ENCODE results near the gene DAP3. TPM values are rescaled to one million over a fixed set of nuclear protein-coding genes. Genes with fewer than 3 reads are reported as not detected.
"Not testable (repeated sequence)": the region's sequence is repeated elsewhere in the genome, so short reads cannot be mapped to it uniquely, and the experiment has no call there.

Gene DAP3
- total and polyA plus RNA-seq, 2 donors (not counting 1 experiment from before 2014, with no cell fraction given) = 84.7 to 107 TPM

- Histone ChIP-seq H4K20me1 (ENCODE audit: control insufficient read depth, insufficient read depth, low read length, poor library complexity, severe bottlenecking) (no peaks in the 10 kb centered on the region), H3K36me3 (replicated peaks in 1 of 2; ENCODE audit: control extremely low read depth in 1 of 2, control insufficient read depth in 1 of 2, extremely low read depth in 1 of 2, insufficient read depth in 2 of 2, low read length in 1 of 2) (peaks cover 13 to 64% of the 10 kb centered on the region in 2 experiments), H3K27ac (ENCODE audit: low read length in 2 of 2) (peak overlapping the region in 1 of 2 donors; percentile 34), H3K79me2 (ENCODE audit: control insufficient read depth, insufficient read depth, low read length) (no peaks in the 10 kb centered on the region), H3K27me3 (replicated peaks in 1 of 4; ENCODE audit: control extremely low read depth in 1 of 4, control insufficient read depth in 3 of 4, insufficient read depth in 4 of 4, low read length in 3 of 4) (no peaks in the 10 kb centered on the region), H2AFZ (ENCODE audit: insufficient read depth, low read depth, low read length, poor library complexity, severe bottlenecking) (no peak overlapping the region), H3K4me1 (ENCODE audit: control insufficient read depth in 2 of 2, insufficient read depth in 2 of 2, low read length in 2 of 2) (peaks cover 0 to 12% of the 10 kb centered on the region in 2 donors), H3K4me2 (replicated peaks; ENCODE audit: low read depth, low read length, poor library complexity, severe bottlenecking) (peak overlapping the region; percentile 3), H3K4me3 (ENCODE audit: control extremely low read depth in 1 of 5, extremely low read depth in 1 of 5, insufficient read depth in 1 of 5, low read depth in 2 of 5, low read length in 4 of 5) (no peak overlapping the region), H3K9ac (ENCODE audit: low read length) (no peak overlapping the region), H3K9me3 (ENCODE audit: control extremely low read depth in 1 of 3, control insufficient read depth in 2 of 3, insufficient read depth in 1 of 3, low read length in 2 of 3) (no peaks in the 10 kb centered on the region)
- DNase-seq = no peak
- ChIA-PET CTCF (interaction anchor here (0.7 kb wide), 1 partner anchor 208 kb away, joined by 3 read pairs; no protein-coding TSS in a partner anchor), POLR2A (no interaction called here)
- H3K9me3 Mint-ChIP-seq (ENCODE audit: insufficient read depth) = no peaks in the 10 kb centered on the region
- H3K4me3 Mint-ChIP-seq = peak overlapping the region; percentile 33
- 86% methylated on average over 10 of the region's 11 CpGs for WGBS (ENCODE audit: insufficient coverage)
- H3K4me1 Mint-ChIP-seq = peaks cover 11% of the 10 kb centered on the region
- no peak for ATAC-seq (ENCODE audit: low read depth)
- no peaks in the 10 kb centered on the region for H3K27me3 Mint-ChIP-seq
- TF ChIP-seq CTCF (IDR thresholded peaks at IDR 0.05) (no peak), EZH2 (IDR thresholded peaks at IDR 0.05; ENCODE audit: borderline replicate concordance, insufficient read depth, low read depth, low read length, poor library complexity, severe bottlenecking) (no peak)
- peak overlapping the region; percentile 62 for H3K27ac Mint-ChIP-seq
- intact Hi-C loops (cut with micrococcal nuclease) = no loop called here
Measured at GRCh38 chr1:155761736-155762405, 73.0 kb downstream of the DAP3 start.

GRCh38 chr1:155763090-155763815, 74.4 kb downstream of the DAP3 start:
- Mint-ChIP-seq H3K27ac (peak overlapping the region; percentile 73), H3K4me1 (peaks cover 11% of the 10 kb centered on the region)
- H3K27ac ChIP-seq (ENCODE audit: low read length in 2 of 2); H3K79me2 ChIP-seq (ENCODE audit: control insufficient read depth, insufficient read depth, low read length); intact Hi-C loops (cut with micrococcal nuclease); H3K9me3 ChIP-seq (ENCODE audit: control extremely low read depth in 1 of 3, control insufficient read depth in 2 of 3, insufficient read depth in 1 of 3, low read length in 2 of 3); DNase-seq; ATAC-seq (ENCODE audit: low read depth); H3K4me2 ChIP-seq (replicated peaks; ENCODE audit: low read depth, low read length, poor library complexity, severe bottlenecking); H4K20me1 ChIP-seq (ENCODE audit: control insufficient read depth, insufficient read depth, low read length, poor library complexity, severe bottlenecking); H3K4me3 ChIP-seq (ENCODE audit: control extremely low read depth in 1 of 5, extremely low read depth in 1 of 5, insufficient read depth in 1 of 5, low read depth in 2 of 5, low read length in 4 of 5); H3K9me3 Mint-ChIP-seq (ENCODE audit: insufficient read depth); POLR2A ChIA-PET; H3K4me3 Mint-ChIP-seq; H3K27me3 Mint-ChIP-seq; H2AFZ ChIP-seq (ENCODE audit: insufficient read depth, low read depth, low read length, poor library complexity, severe bottlenecking); H3K27me3 ChIP-seq (replicated peaks in 1 of 4; ENCODE audit: control extremely low read depth in 1 of 4, control insufficient read depth in 3 of 4, insufficient read depth in 4 of 4, low read length in 3 of 4); H3K9ac ChIP-seq (ENCODE audit: low read length): not testable (repeated sequence)
- CTCF ChIA-PET = interaction anchor here (0.6 kb wide), 1 partner anchor 51 kb away, joined by 4 read pairs; no protein-coding TSS in a partner anchor
- H3K36me3 ChIP-seq (replicated peaks in 1 of 2; ENCODE audit: control extremely low read depth in 1 of 2, control insufficient read depth in 1 of 2, extremely low read depth in 1 of 2, insufficient read depth in 2 of 2, low read length in 1 of 2) = peaks cover 11 to 63% of the 10 kb centered on the region in 2 experiments
- peaks cover 0 to 12% of the 10 kb centered on the region in 2 donors for H3K4me1 ChIP-seq (ENCODE audit: control insufficient read depth in 2 of 2, insufficient read depth in 2 of 2, low read length in 2 of 2)
- WGBS (ENCODE audit: insufficient coverage) = 94% methylated on average over 4 of the region's 6 CpGs

- CTCF ChIA-PET = interaction anchor here (0.6 kb wide), 1 partner anchor 860 kb away, joined by 3 read pairs; no protein-coding TSS in a partner anchor
- H3K27ac Mint-ChIP-seq = not testable (repeated sequence)
Measured at GRCh38 chr1:155763989-155764388, 75.1 kb downstream of the DAP3 start.

More at GRCh38 chr1:155763989-155764388, 75.1 kb downstream of the DAP3 start:
- H3K9me3 Mint-ChIP-seq (ENCODE audit: insufficient read depth); intact Hi-C loops (cut with micrococcal nuclease); H3K27me3 Mint-ChIP-seq; H3K4me3 ChIP-seq (ENCODE audit: control extremely low read depth in 1 of 5, extremely low read depth in 1 of 5, insufficient read depth in 1 of 5, low read depth in 2 of 5, low read length in 4 of 5); H3K4me2 ChIP-seq (replicated peaks; ENCODE audit: low read depth, low read length, poor library complexity, severe bottlenecking); H3K27ac ChIP-seq (ENCODE audit: low read length in 2 of 2); POLR2A ChIA-PET; DNase-seq; H3K79me2 ChIP-seq (ENCODE audit: control insufficient read depth, insufficient read depth, low read length); H3K27me3 ChIP-seq (replicated peaks in 1 of 4; ENCODE audit: control extremely low read depth in 1 of 4, control insufficient read depth in 3 of 4, insufficient read depth in 4 of 4, low read length in 3 of 4); H3K4me3 Mint-ChIP-seq; ATAC-seq (ENCODE audit: low read depth); H2AFZ ChIP-seq (ENCODE audit: insufficient read depth, low read depth, low read length, poor library complexity, severe bottlenecking); H3K9ac ChIP-seq (ENCODE audit: low read length); H3K9me3 ChIP-seq (ENCODE audit: control extremely low read depth in 1 of 3, control insufficient read depth in 2 of 3, insufficient read depth in 1 of 3, low read length in 2 of 3); H4K20me1 ChIP-seq (ENCODE audit: control insufficient read depth, insufficient read depth, low read length, poor library complexity, severe bottlenecking): not testable (repeated sequence)
- H3K4me1 ChIP-seq (ENCODE audit: control insufficient read depth in 2 of 2, insufficient read depth in 2 of 2, low read length in 2 of 2) = peaks cover 0 to 12% of the 10 kb centered on the region in 2 donors
- 78% methylated on average over 3 of the region's 7 CpGs for WGBS (ENCODE audit: insufficient coverage)
- peaks cover 11% of the 10 kb centered on the region for H3K4me1 Mint-ChIP-seq
- peaks cover 12 to 60% of the 10 kb centered on the region in 2 experiments for H3K36me3 ChIP-seq (replicated peaks in 1 of 2; ENCODE audit: control extremely low read depth in 1 of 2, control insufficient read depth in 1 of 2, extremely low read depth in 1 of 2, insufficient read depth in 2 of 2, low read length in 1 of 2)
